CD4-positive, alpha-beta T cell (primary cell): ENCODE measurements around the gene PTGIR. TPM values are rescaled to one million over a fixed set of nuclear protein-coding genes. Genes with fewer than 3 reads are reported as not detected.

Source experiments
- ATAC-seq: fragments of 200-7000 bp; cut with Tn5 transposase; one replicate; pipeline ENCODE4 v1.10.0; 2022; ENCODE audit warnings: mild to moderate bottlenecking; ENCODE audit not compliant: poor library complexity
- CTCF ChIA-PET: fragments of 350-600 bp; sonication (Branson Sonifier 250); formaldehyde crosslinking; loops from one replicate; lab custom pipeline; 2021; ENCODE audit warnings: antibody characterized with exemption, inconsistent platforms; lab: Charles Lee
- POLR2A ChIA-PET: fragments of 350-600 bp; sonication (Branson Sonifier 250); formaldehyde crosslinking; loops from one replicate; lab custom pipeline; 2021; ENCODE audit warnings: antibody characterized with exemption, inconsistent platforms; lab: Charles Lee
- DNase-seq, 14 experiments: peaks; one replicate each; pipeline ENCODE4 v3.0.0-alpha.2; 2013 to 2020; ENCODE audit warnings: mixed read lengths in 2 of 14
- H3K27ac ChIP-seq, 2 donors: one replicate each; pipeline versions ENCODE4 v1.5.1 to v1.7.0; 2013; ENCODE audit warnings: low read length in 2 of 2, low read depth in 1 of 2, mild to moderate bottlenecking in 1 of 2
- H3K27me3 ChIP-seq, 2 experiments: 1 replicate in 1 of 2; 2 replicates in 1 of 2; pipeline versions ENCODE4 v1.6.1 to v1.7.0; 2013; ENCODE audit warnings: low read length in 2 of 2, control low read depth in 1 of 2, mild to moderate bottlenecking in 1 of 2, moderate library complexity in 1 of 2; ENCODE audit not compliant: insufficient read depth in 2 of 2, control insufficient read depth in 1 of 2
- H3K36me3 ChIP-seq: one replicate; pipeline ENCODE4 v1.6.1; 2013; ENCODE audit warnings: low read length, control low read depth; ENCODE audit not compliant: insufficient read depth
- H3K4me1 ChIP-seq: one replicate; pipeline ENCODE4 v1.6.1; 2013; ENCODE audit warnings: low read length, control low read depth; ENCODE audit not compliant: insufficient read depth
- H3K4me3 ChIP-seq: one replicate; pipeline ENCODE4 v1.5.1; 2013; ENCODE audit warnings: mild to moderate bottlenecking, low read length, moderate library complexity
- H3K9me3 ChIP-seq, 2 experiments: 1 replicate in 1 of 2; 2 replicates in 1 of 2; pipeline versions ENCODE4 v1.6.1 to v1.7.0; 2013; ENCODE audit warnings: low read length in 2 of 2, mild to moderate bottlenecking in 2 of 2, control low read depth in 1 of 2, moderate library complexity in 1 of 2; ENCODE audit not compliant: control insufficient read depth in 1 of 2, insufficient read depth in 1 of 2
- H3K27ac Mint-ChIP-seq: one replicate; pipeline ENCODE4 v1.8.0; 2020; ENCODE audit warnings: mixed read lengths
- H3K27me3 Mint-ChIP-seq: one replicate; pipeline ENCODE4 v1.8.0; 2021; ENCODE audit warnings: mixed read lengths
- H3K36me3 Mint-ChIP-seq: one replicate; pipeline ENCODE4 v1.8.0; 2021; ENCODE audit warnings: low read depth, mixed read lengths
- H3K4me1 Mint-ChIP-seq: one replicate; pipeline ENCODE4 v1.8.0; 2021; ENCODE audit warnings: low read depth, mixed read lengths
- H3K4me3 Mint-ChIP-seq: one replicate; pipeline ENCODE4 v1.8.0; 2020; ENCODE audit warnings: mild to moderate bottlenecking, mixed read lengths
- H3K9me3 Mint-ChIP-seq: one replicate; pipeline ENCODE4 v1.8.0; 2020; ENCODE audit warnings: mixed read lengths
- CTCF ChIP-seq: fragments of 200-600 bp; IDR thresholded peaks from one replicate; pipeline ENCODE4 v1.8.0; 2022; ENCODE audit warnings: antibody characterized with exemption, mild to moderate bottlenecking
- intact Hi-C, 2 experiments: fragments of 100-400 bp; cut with DNase I in 1 of 2; cut with micrococcal nuclease in 1 of 2; formaldehyde crosslinking; loops; one replicate each; pipeline versions ENCODE4 v1.15.1 to v1.9.0; 2023 to 2025; cut with DNase I, micrococcal nuclease
- total RNA-seq, 174 experiments: library from RNA in 2 of 174; stranded (reverse) in 2 of 174; gene quantifications; one replicate each; pipeline ENCODE4 v1.2.3 and lab custom pipeline; 2021 to 2026

Gene PTGIR
- total RNA-seq, 2 experiments from 2014 or later = 0.87 to 0.96 TPM

GRCh38 chr19:46601318-46602224, 23.3 kb downstream of the PTGIR start, which contains the start of gene CALM3:
TSS of gene CALM3 (plus strand) at chr19:46601330. CDS start at chr19:46601435, 105 bp downstream.
- Mint-ChIP-seq H3K27me3 (no peaks in the 10 kb centered on the region), H3K4me1 (peaks cover 56% of the 10 kb centered on the region), H3K36me3 (peaks cover 36% of the 10 kb centered on the region), H3K4me3 (peak within 1 kb of the TSS; percentile 95), H3K9me3 (peaks cover 5% of the 10 kb centered on the region), H3K27ac (peak within 1 kb of the TSS; percentile 100)
- Histone ChIP-seq H3K4me3 (peak within 1 kb of the TSS; percentile 100), H3K9me3 (no peaks in the 10 kb centered on the region), H3K27ac (peak within 1 kb of the TSS; percentile 100), H3K27me3 (no peaks in the 10 kb centered on the region), H3K36me3 (peaks cover 17% of the 10 kb centered on the region), H3K4me1 (peaks cover 53% of the 10 kb centered on the region)
- ATAC-seq (no peak), DNase-seq (peak in 3 of 14 experiments; percentile 28 to 51 (median 39))
- ChIA-PET POLR2A (interaction anchor here (0.5 to 5.0 kb wide), 28 partner anchors 11 to 1762 kb away, joined by 3 to 215 read pairs (median 6); partner anchors contain the start of genes AP2S1, ARHGAP35, DACT3 and FKRP), CTCF (interaction anchor here (0.6 to 4.4 kb wide), 8 partner anchors 10 to 64 kb away, joined by 3 to 33 read pairs (median 10); partner anchors contain the start of gene DACT3)
- no peak for TF ChIP-seq CTCF
- intact Hi-C loops = loop anchor here (1.0 to 10.0 kb wide), 7 partner anchors 13 to 673 kb away; partner anchors contain the start of genes AP2S1 (in 1 of the 2), DACT3 (in 1 of the 2), FKRP (in 1 of the 2) and INAFM1 (in 1 of the 2)

- no peak for TF ChIP-seq CTCF
- Mint-ChIP-seq H3K36me3 (peaks cover 27% of the 10 kb centered on the region), H3K27ac (peak overlapping the region; percentile 100), H3K9me3 (peaks cover 5% of the 10 kb centered on the region), H3K4me3 (peak overlapping the region; percentile 95), H3K27me3 (no peaks in the 10 kb centered on the region), H3K4me1 (peaks cover 51% of the 10 kb centered on the region)
- DNase-seq (peak; percentile 96 to 99 (median 98)), ATAC-seq (peak; percentile 87)
- no peaks in the 10 kb centered on the region for H3K27me3 ChIP-seq
- intact Hi-C loops = loop anchor here (1.0 to 10.0 kb wide), 7 partner anchors 14 to 674 kb away; partner anchors contain the start of genes AP2S1 (in 1 of the 2), DACT3 (in 1 of the 2), FKRP (in 1 of the 2) and INAFM1 (in 1 of the 2)
- ChIA-PET CTCF (interaction anchor here (0.5 to 4.4 kb wide), 7 partner anchors 11 to 206 kb away, joined by 3 to 33 read pairs (median 10); partner anchors contain the start of gene DACT3), POLR2A (interaction anchor here (0.8 to 5.0 kb wide), 30 partner anchors 12 to 1763 kb away, joined by 3 to 215 read pairs (median 6); partner anchors contain the start of genes AP2S1, ARHGAP35, DACT3 and FKRP)
- peak overlapping the region; percentile 100 for H3K4me3 ChIP-seq
- no peaks in the 10 kb centered on the region for H3K9me3 ChIP-seq
- peak overlapping the region; percentile 100 for H3K27ac ChIP-seq
- peaks cover 48% of the 10 kb centered on the region for H3K4me1 ChIP-seq
- peaks cover 8% of the 10 kb centered on the region for H3K36me3 ChIP-seq
Observed at GRCh38 chr19:46600384-46601317, 24.2 kb downstream of the PTGIR start.
